Measurements from ENCODE around the gene KLRK1. TPM values are rescaled to one million over a fixed set of nuclear protein-coding genes. Genes with fewer than 3 reads are reported as not detected.
"Not testable (repeated sequence)": the region's sequence is repeated elsewhere in the genome, so short reads cannot be mapped to it uniquely, and the experiment has no call there.

Gene KLRK1
- total RNA-seq, 1 experiment from 2014 or later: not detected

- ChIA-PET CTCF (no interaction called here), POLR2A (ENCODE audit: unreplicated experiment) (no interaction called here)
- intact Hi-C loops (cut with micrococcal nuclease): no loop called here
- H3K36me3 ChIP-seq (ENCODE audit: low read depth, low read length): no peaks in the 10 kb centered on the region
- H3K4me2 ChIP-seq (ENCODE audit: low read length): no peak overlapping the region
- no peak overlapping the region for H2AFZ ChIP-seq (ENCODE audit: low read length)
- H3K4me1 ChIP-seq (ENCODE audit: insufficient read depth, low read length): peaks cover 21% of the 10 kb centered on the region
- no peak for DNase-seq
- no peaks in the 10 kb centered on the region for H3F3A ChIP-seq (ENCODE audit: low read length, unreplicated experiment)
- no peaks in the 10 kb centered on the region for H3K79me2 ChIP-seq (ENCODE audit: low read length)
- no peak overlapping the region for H3K4me3 ChIP-seq (ENCODE audit: low read length)
- no peak overlapping the region for H3K9ac ChIP-seq (ENCODE audit: low read length)
- no TSS peak for BruUV-seq (replicated peaks)
- ATAC-seq: no peak
- TF ChIP-seq EZH2phosphoT487 (IDR thresholded peaks at IDR 0.05; ENCODE audit: borderline replicate concordance, low read length) (no peak), EZH2 (IDR thresholded peaks at IDR 0.05; ENCODE audit: low read length, unreplicated experiment) (no peak), CTCF (conservative IDR thresholded peaks at IDR 0.05; ENCODE audit: low read depth, low read length) (no peak)
- H3K9me3 ChIP-seq (ENCODE audit: low read length): no peaks in the 10 kb centered on the region
- H3K9me2 ChIP-seq (replicated peaks; ENCODE audit: low read length): no peaks in the 10 kb centered on the region
- no peaks in the 10 kb centered on the region for H4K20me1 ChIP-seq (ENCODE audit: low read length)
- no peaks in the 10 kb centered on the region for H3K27me3 ChIP-seq (ENCODE audit: low read length)
- H3K27ac ChIP-seq (ENCODE audit: low read length): no peak overlapping the region
Measured at GRCh38 chr12:10400829-10401228, 11.0 kb upstream of the KLRK1 start.

DNA sequence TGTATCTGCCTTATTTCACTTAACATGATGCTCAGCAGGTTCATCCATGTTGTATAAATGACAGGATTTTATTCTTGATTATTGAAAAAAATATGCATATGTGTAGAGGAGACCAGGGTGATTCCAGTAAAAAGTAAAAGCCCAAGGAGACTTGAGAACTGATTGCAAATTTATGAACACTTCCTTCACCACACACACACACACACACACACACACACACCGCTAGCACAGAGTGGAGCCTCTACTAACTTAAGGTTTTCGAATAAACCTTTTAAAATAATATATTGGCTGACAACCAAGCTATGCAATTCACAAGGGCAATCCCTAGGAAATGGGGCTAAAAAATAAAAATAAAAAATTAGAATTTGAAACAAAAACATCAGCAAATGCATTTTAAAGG lies 8.3 kb upstream of the KLRK1 start:
- H3K9ac ChIP-seq (ENCODE audit: low read length): no peak overlapping the region
- BruUV-seq (replicated peaks): no TSS peak
- H3K79me2 ChIP-seq (ENCODE audit: low read length): no peaks in the 10 kb centered on the region
- ChIA-PET CTCF (interaction anchor here (1.8 kb wide), 1 partner anchor 31 kb away, joined by 5 read pairs; no protein-coding TSS in a partner anchor), POLR2A (ENCODE audit: unreplicated experiment) (no interaction called here)
- H3K4me3 ChIP-seq (ENCODE audit: low read length): no peak overlapping the region
- no peaks in the 10 kb centered on the region for H4K20me1 ChIP-seq (ENCODE audit: low read length)
- no peaks in the 10 kb centered on the region for H3K36me3 ChIP-seq (ENCODE audit: low read depth, low read length)
- no peak overlapping the region for H3K27ac ChIP-seq (ENCODE audit: low read length)
- H2AFZ ChIP-seq (ENCODE audit: low read length): no peak overlapping the region
- DNase-seq: no peak
- peaks cover 42% of the 10 kb centered on the region for H3K4me1 ChIP-seq (ENCODE audit: insufficient read depth, low read length)
- no peaks in the 10 kb centered on the region for H3K9me3 ChIP-seq (ENCODE audit: low read length)
- H3K9me2 ChIP-seq (replicated peaks; ENCODE audit: low read length): no peaks in the 10 kb centered on the region
- intact Hi-C loops (cut with micrococcal nuclease): no loop called here
- 0 out of 2 replicates have a peak overlapping the region, but pooled peaks have one; percentile 79 for H3K4me2 ChIP-seq (ENCODE audit: low read length)
- TF ChIP-seq EZH2phosphoT487 (IDR thresholded peaks at IDR 0.05; ENCODE audit: borderline replicate concordance, low read length) (no peak), EZH2 (IDR thresholded peaks at IDR 0.05; ENCODE audit: low read length, unreplicated experiment) (no peak), CTCF (conservative IDR thresholded peaks at IDR 0.05; ENCODE audit: low read depth, low read length) (no peak)
- no peaks in the 10 kb centered on the region for H3F3A ChIP-seq (ENCODE audit: low read length, unreplicated experiment)
- H3K27me3 ChIP-seq (ENCODE audit: low read length): no peaks in the 10 kb centered on the region
- ATAC-seq: no peak

- BruUV-seq (replicated peaks): no TSS peak
- Histone ChIP-seq H3K4me3 (ENCODE audit: low read length) (peak overlapping the region; percentile 60), H3K27ac (ENCODE audit: low read length) (no peak overlapping the region), H2AFZ (ENCODE audit: low read length) (no peak overlapping the region), H3K4me1 (ENCODE audit: insufficient read depth, low read length) (peaks cover 50% of the 10 kb centered on the region), H4K20me1 (ENCODE audit: low read length) (no peaks in the 10 kb centered on the region), H3K4me2 (ENCODE audit: low read length) (peak overlapping the region; percentile 79), H3K9ac (ENCODE audit: low read length) (no peak overlapping the region), H3K9me2 (replicated peaks; ENCODE audit: low read length) (no peaks in the 10 kb centered on the region), H3K36me3 (ENCODE audit: low read depth, low read length) (no peaks in the 10 kb centered on the region), H3K27me3 (ENCODE audit: low read length) (no peaks in the 10 kb centered on the region), H3K79me2 (ENCODE audit: low read length) (no peaks in the 10 kb centered on the region), H3K9me3 (ENCODE audit: low read length) (no peaks in the 10 kb centered on the region), H3F3A (ENCODE audit: low read length, unreplicated experiment) (no peaks in the 10 kb centered on the region)
- TF ChIP-seq EZH2phosphoT487 (IDR thresholded peaks at IDR 0.05; ENCODE audit: borderline replicate concordance, low read length) (no peak), CTCF (conservative IDR thresholded peaks at IDR 0.05; ENCODE audit: low read depth, low read length) (no peak), EZH2 (IDR thresholded peaks at IDR 0.05; ENCODE audit: low read length, unreplicated experiment) (no peak)
- CTCF ChIA-PET: interaction anchor here (0.6 to 1.8 kb wide), 2 partner anchors 30 to 221 kb away, joined by 5 to 6 read pairs; no protein-coding TSS in a partner anchor
- intact Hi-C loops (cut with micrococcal nuclease): no loop called here
- POLR2A ChIA-PET (ENCODE audit: unreplicated experiment): interaction anchor here (0.6 kb wide), 1 partner anchor 23 kb away, joined by 5 read pairs; the partner anchor contains the start of gene KLRC3
- peak; percentile 19 for DNase-seq
- no peak for ATAC-seq
Measured at GRCh38 chr12:10397296-10397695, 7.5 kb upstream of the KLRK1 start.

- POLR2A ChIA-PET (ENCODE audit: unreplicated experiment): not testable (repeated sequence)
Measured at GRCh38 chr12:10396176-10396575, 6.3 kb upstream of the KLRK1 start.

More at GRCh38 chr12:10396176-10396575, 6.3 kb upstream of the KLRK1 start:
- peak overlapping the region; percentile 80 for H3K27ac ChIP-seq (ENCODE audit: low read length)
- H3K9me3 ChIP-seq (ENCODE audit: low read length); DNase-seq; H3K79me2 ChIP-seq (ENCODE audit: low read length); H3F3A ChIP-seq (ENCODE audit: low read length, unreplicated experiment); H4K20me1 ChIP-seq (ENCODE audit: low read length); H3K27me3 ChIP-seq (ENCODE audit: low read length); H3K36me3 ChIP-seq (ENCODE audit: low read depth, low read length); intact Hi-C loops (cut with micrococcal nuclease); H3K9me2 ChIP-seq (replicated peaks; ENCODE audit: low read length): not testable (repeated sequence)
- peak overlapping the region; percentile 73 for H3K9ac ChIP-seq (ENCODE audit: low read length)
- BruUV-seq (replicated peaks): TSS peak; percentile 91
- H3K4me2 ChIP-seq (ENCODE audit: low read length): peak overlapping the region; percentile 79
- CTCF ChIA-PET: interaction anchor here (1.1 to 1.2 kb wide), 2 partner anchors 30 to 31 kb away, joined by 4 read pairs; no protein-coding TSS in a partner anchor
- H3K4me1 ChIP-seq (ENCODE audit: insufficient read depth, low read length): peaks cover 56% of the 10 kb centered on the region
- peak overlapping the region; percentile 60 for H3K4me3 ChIP-seq (ENCODE audit: low read length)
- peak overlapping the region; percentile 71 for H2AFZ ChIP-seq (ENCODE audit: low read length)
- peak; percentile 46 for ATAC-seq

Data from PC-3 (cell line).